Skeletal muscle cell (primary cell): ENCODE measurements around the gene KRTAP5-11.
"Not testable (repeated sequence)": the region's sequence is repeated elsewhere in the genome, so short reads cannot be mapped to it uniquely, and the experiment has no call there.

ENCODE experiments used
- DNase-seq: peaks from one replicate; pipeline ENCODE4 v3.0.0-alpha.2; 2010; ENCODE audit warnings: low read depth
- H3K4me3 ChIP-seq: 2 replicates; pipeline ENCODE4 v1.5.1; 2011; ENCODE audit warnings: low read depth, mild to moderate bottlenecking, control low read depth, low read length, moderate library complexity

The KRTAP5-11 gene, protein sequence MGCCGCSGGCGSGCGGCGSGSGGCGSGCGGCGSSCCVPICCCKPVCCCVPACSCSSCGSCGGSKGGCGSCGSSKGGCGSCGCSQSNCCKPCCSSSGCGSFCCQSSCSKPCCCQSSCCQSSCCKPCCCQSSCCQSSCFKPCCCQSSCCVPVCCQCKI

DNA sequence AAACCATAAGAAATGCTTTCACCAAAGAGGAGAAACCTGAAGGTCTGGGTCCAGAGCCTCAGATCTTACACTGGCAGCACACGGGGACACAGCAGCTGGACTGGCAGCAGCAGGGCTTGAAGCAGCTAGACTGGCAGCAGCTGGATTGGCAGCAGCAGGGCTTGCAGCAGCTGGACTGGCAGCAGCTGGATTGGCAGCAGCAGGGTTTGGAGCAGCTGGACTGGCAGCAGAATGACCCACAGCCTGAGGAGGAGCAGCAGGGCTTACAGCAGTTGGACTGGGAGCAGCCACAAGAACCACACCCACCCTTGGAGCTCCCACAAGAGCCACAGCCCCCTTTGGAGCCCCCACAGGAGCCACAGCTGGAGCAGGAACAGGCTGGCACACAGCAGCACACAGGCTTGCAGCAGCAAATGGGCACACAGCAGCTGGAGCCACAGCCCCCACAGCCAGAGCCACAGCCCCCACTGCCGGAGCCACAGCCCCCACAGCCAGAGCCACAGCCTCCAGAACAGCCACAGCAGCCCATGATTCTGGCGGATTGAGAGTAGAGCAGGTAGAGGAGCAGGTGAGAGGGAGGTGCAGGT, at the start of gene KRTAP5-11:
TSS of gene KRTAP5-11 (minus strand) at position 567 of the 587 bp plus-strand sequence. CDS start at position 529, 38 bp downstream.
- DNase-seq, result no peak
- H3K4me3 ChIP-seq, result no peak within 1 kb of the TSS

DNA sequence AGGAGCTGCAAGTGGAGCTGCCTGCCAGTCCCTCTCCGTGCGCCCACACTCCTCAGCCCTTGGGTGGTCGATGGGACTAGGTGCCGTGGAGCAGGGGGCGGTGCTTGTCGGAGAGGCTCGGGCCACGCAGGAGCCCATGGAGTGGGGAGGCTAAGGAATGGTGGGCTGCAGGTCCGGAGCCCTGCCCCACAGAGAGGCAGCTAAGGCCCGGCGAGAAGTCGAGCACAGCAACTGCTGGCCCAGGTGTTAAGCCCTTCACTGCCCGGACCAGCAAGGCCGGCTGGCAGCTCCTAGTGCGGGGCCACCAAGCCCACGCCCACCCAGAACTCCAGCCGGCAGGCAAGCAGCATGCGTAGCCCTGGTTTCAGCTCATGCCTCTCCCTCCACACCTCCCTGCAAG, 48.9 kb upstream of the KRTAP5-11 start:
- not testable (repeated sequence) for H3K4me3 ChIP-seq, DNase-seq

DNA sequence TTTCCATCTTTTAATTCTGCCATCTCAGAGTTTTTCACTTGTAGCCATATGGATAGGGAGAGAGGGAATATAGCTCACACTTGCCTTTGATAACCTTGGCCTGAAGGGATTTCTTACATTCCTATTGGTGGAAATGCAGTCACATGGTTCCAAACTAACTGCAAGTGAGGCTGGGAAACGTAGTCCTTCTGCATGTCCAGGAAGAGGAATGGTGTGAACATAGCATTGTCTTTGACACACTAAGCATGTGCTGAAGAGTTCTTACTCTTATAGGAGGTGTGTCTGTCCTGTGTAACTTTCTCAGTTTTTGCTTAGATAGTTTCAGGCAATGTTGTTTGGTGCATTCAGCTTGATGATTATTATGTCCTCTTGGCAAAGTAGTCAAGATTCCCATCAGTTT, 47.4 kb upstream of the KRTAP5-11 start:
- H3K4me3 ChIP-seq, DNase-seq: not testable (repeated sequence)

DNA sequence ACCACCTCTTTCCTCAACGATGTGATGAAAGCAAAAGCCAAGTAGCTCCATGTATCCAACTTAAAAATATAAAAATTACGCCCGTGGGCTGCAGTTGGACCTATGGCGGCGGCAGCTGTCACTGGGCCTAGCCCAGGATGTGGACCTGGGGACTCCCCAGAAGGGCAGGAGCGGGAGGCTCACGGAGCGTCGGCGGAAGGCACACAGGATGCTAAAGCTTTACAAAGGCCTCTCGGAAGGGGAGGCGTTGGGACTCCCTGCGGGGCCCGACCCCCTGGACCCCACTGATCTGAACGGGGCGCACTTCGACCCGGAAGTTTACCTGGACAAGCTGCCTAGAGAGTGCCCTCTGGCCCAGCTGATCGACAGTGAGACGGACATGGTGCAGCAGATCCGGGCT, 46.3 kb upstream of the KRTAP5-11 start:
- DNase-seq, result not testable (repeated sequence)

DNA sequence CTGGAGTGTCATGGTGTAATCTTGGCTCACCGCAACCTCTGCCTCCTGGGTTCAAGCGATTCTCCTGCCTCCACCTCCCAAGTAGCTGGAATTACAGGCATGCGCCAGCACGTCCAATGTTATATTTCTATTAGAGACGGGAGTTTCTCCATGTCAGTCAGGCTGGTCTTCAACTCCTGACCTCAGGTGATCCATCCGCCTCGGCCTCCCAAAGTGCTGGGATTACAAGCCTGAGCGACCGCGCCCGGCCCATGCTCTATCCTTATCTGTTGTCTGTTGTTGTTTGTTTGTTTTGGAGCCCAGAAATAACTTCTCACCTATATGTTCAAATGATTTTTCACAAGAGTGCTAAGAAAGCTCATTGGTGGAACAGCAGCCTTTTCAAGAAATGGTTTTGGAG, 40.6 kb upstream of the KRTAP5-11 start:
- not testable (repeated sequence) for DNase-seq, H3K4me3 ChIP-seq

More for the DNA sequence above, 46.3 kb upstream of the KRTAP5-11 start:
- H3K4me3 ChIP-seq, result not testable (repeated sequence)

DNA sequence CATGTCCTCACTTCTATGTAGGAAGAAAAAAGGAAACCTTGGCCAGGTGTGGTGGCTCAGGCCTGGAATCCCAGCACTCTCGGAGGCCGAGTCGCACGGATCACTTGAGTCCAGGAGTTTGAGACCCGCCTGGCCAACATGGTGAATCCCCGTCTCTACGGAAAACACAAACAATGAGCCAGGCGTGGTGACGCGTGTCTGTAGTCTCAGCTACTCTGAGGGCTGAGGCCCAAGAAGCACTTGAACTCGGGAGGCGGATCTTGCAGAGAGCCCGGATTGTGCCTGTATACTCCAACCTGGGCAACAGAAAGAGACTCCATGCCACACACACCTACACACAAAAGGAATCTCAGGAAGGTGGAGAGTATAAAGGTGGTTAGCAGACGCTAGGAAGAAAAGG, 39.9 kb upstream of the KRTAP5-11 start:
- not testable (repeated sequence) for DNase-seq, H3K4me3 ChIP-seq

DNA sequence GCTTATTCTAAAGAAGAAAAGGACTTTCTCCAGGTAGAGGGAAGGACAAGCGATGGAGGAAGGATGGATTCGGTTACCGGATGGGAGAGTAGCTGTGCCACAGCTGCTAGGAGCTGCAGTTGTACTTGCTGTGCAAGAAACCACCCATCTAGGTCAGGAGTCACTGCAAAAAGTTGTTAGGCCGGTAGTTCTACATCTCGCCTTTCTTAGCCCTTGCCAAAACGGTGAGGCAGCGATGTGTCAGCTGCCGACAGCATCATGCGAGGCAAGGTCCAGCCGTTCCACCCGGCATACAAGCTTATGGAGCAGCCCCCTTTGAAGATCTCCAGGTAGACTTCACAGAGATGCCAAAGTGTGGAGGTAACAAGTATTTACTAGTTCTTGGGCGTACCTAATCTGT, 32.3 kb upstream of the KRTAP5-11 start:
- not testable (repeated sequence) for H3K4me3 ChIP-seq, DNase-seq

DNA sequence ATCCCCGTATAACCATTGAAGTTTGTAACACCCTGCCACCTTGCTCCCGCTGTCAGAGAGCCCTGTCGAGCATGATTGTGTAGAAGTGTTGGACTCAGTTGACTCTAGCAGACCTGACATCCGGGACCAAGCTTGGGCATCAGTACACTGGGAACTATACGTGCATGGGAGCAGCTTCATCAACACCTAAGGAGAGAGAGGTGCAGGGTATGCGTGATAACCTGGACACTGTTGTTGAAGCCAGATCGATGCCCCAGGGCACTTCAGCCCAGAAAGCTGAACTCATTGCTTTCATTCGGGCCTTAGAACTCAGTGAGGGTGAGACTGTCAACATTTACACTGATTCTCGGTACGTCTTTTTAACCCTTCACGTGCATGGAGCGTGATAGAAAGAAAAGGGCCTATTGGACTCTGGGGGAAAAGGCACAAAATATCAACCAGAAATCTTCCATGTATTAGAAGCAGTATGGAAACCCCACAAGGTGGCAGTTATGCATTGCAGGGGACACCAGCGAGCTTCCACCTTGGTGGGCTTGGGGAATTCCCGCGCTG, 31.8 kb upstream of the KRTAP5-11 start:
- H3K4me3 ChIP-seq, DNase-seq: not testable (repeated sequence)

DNA sequence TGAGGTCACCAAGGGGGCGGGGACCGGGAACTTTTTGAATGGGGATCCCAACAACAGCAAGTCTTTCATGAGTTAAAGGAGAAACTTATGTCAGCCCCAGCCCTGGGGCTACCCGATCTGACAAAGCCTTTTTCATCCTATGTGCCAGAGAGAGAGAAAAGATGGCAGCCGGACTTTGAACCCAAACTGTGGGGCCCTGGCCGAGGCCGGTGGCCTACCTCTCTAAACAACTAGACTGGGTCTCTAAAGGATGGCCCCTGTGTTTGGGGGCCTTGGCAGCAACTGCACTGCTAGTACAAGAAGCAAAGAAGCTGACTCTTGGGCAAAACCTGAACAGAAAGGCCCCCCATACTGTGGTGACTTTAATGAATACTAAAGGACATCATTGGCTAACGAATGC, 31.3 kb upstream of the KRTAP5-11 start:
- H3K4me3 ChIP-seq, DNase-seq: not testable (repeated sequence)

DNA sequence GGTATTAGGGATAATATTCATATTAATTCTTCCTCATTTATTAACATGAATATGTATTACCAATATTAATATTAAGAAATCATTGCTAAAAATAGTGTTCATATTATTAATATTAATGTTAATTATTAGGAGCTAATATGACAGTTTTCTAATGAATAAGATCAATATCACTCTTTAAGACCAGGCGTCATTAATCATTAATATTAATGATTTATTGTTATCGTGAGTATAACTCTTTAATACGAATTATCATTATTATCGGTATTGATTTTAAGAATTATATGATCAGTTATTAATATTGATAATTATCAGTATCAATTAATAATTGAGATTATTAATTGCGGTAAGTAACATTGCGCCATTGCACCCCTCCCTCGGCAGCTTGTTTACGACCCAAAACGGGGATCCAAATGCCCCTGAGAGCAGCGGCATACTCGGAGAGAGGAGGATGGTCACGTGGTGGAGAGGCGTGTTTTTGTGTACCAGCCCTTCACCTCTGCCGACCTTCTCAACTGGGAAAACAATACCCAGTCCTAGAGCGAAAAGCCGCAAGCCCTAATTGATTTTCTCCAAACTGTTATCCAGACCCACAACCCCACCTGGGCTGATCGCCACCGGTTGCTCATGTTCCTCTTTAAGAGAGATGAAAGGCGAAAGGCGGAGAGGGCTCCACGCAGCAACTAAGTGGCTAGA, 28.7 kb upstream of the KRTAP5-11 start:
- DNase-seq, H3K4me3 ChIP-seq: not testable (repeated sequence)

DNA sequence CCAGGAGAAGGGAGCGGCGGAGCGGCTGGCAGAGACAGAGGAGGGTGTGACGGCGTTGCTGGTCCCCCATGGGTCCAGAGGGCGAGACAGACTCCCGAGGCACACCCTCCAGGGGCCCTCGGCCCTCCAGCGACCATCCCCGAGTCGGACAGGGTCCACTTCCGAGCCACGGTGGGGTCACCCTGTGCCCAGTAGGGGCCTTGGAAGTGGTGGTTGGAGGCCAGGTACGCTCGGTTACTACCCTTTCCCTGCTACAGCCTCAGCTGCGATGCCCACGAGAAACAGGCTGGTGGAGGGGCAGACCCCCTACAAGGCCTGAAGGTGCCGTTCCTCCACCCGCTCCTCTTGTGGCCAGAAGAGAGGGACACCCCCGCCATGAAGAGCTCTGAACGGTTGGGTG, 25.6 kb upstream of the KRTAP5-11 start:
- DNase-seq, H3K4me3 ChIP-seq: not testable (repeated sequence)

DNA sequence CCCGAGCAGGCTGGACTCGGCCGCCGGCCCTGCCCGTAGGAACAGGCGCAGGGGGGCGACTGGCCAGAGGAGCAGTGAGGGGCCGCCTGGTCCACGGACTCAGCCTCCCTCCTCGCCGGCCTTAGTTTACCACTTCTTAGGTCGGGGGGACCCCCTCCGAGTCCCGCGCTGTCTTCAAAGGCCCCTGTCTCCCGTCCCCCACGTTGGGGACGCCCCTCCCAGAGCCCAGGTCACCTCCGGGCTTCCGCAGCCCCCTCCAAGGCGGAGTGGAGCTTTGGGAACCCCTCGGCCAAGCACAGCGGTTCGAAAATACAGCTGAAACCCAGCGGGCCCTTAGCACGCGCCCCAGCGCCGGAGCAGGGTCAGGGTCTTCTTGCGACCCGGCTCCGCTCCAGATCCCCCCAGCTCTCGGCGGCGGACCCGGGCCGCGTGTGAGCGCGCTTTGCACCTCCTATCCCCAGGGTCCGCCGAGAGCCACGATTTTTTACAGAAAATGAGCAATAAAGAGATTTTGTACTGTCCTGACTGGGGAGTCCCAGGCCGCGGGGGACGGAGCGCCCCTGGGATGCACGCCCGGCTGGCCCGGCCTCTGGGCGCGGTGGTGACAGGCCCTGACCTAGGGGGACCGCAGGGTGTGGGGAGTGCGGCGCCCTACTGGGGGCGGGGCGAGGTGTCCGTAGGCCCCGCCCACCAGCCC, 25.0 kb upstream of the KRTAP5-11 start:
- not testable (repeated sequence) for DNase-seq, H3K4me3 ChIP-seq

DNA sequence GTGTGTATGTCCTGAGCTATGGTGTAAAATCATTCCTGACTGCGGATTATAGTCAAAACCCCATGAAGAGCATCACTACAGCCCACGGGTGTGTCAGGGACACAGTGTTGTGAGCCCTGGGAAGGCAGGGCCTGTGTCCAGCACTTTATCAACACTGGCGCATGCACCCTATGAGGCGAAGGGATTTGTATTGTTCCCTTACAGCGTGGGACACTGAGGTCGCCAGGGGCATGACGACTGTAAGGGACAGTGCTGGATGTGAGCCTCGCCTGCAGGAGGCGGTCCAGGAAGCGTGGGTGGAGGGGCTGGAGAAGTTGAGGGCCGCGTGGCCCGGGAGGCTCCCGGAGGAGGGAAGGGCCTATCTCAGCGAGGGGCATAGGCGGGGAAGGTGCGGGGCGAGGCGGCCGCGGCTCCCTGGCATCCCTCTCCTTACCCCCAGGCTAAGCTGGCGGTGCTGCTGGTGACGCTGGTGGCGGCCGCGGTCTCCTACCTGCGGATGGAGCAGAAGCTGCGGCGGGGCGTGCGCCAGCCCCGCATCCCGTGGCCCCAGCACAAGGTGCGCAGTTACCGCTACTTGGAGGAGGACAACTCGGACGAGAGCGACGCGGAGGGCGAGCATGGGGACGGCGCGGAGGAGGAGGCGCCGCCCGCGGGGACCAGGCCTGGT, 24.3 kb upstream of the KRTAP5-11 start:
- not testable (repeated sequence) for DNase-seq, H3K4me3 ChIP-seq

DNA sequence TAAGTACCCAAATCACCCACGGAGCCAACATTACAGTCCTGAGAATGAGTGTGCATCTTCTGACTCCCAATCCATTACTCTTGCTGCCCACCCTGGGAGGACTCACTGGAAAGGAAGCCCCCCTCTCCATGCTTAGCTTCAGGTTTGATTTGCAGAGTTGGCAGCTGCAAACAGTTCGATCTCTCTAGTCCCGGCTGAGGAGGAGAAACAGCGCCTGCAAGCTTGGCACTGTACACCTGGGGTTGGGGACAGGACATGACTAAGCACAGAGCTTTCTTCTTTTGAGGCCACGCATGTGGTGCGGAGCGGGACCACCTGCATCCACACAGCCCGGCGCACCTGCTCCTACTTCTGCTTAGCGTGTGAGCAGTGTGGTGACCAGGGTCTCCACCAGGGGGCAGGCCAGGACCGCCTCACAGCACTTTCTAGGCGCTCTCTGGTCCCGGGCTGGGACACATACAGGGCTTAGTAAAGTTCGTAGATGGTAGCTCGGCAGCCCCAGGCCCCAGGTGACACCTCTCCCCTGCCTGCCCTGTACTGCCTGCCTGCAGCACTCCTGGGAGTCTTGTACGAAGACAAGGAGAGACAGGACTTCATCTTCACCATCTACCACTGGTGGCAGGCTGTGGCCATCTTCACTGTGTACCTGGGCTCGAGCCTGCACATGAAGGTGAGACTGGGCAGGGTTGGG, 22.3 kb upstream of the KRTAP5-11 start:
- not testable (repeated sequence) for H3K4me3 ChIP-seq, DNase-seq

DNA sequence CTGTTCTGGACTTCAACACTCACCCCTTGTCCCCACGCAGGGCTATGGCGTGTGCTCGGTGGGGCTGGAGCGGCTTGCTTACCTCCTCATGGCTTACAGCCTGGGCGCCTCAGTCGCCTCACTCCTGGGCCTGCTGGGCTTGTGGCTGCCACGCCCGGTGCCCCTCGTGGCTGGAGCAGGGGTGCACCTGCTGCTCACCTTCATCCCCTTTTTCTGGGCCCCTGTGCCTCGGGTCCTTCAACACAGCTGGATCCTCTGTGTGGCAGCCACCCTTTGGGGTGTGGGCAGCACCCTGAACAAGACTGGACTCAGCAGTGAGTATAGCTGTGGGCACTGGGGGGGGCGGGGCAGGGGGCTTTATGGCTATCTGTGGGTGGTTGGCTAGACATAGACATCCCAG, 20.5 kb upstream of the KRTAP5-11 start:
- DNase-seq, H3K4me3 ChIP-seq: not testable (repeated sequence)

DNA sequence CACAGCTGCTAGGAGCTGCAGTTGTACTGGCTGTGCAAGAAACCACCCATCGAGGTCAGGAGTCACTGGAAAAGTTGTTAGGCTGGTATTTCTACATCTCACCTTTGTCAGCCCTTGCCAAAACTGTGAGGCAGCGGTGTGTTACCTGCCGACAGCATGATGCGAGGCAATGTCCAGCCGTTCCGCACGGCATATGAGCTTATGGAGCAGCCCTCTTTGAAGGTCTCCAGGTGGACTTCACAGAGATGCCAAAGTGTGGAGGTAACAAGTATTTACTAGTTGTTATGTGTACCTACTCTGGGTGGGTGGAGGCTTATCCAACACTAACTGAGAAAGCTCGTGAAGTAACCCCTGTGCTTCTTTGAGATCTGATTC, 6.9 kb upstream of the KRTAP5-11 start:
- H3K4me3 ChIP-seq, DNase-seq: not testable (repeated sequence)

DNA sequence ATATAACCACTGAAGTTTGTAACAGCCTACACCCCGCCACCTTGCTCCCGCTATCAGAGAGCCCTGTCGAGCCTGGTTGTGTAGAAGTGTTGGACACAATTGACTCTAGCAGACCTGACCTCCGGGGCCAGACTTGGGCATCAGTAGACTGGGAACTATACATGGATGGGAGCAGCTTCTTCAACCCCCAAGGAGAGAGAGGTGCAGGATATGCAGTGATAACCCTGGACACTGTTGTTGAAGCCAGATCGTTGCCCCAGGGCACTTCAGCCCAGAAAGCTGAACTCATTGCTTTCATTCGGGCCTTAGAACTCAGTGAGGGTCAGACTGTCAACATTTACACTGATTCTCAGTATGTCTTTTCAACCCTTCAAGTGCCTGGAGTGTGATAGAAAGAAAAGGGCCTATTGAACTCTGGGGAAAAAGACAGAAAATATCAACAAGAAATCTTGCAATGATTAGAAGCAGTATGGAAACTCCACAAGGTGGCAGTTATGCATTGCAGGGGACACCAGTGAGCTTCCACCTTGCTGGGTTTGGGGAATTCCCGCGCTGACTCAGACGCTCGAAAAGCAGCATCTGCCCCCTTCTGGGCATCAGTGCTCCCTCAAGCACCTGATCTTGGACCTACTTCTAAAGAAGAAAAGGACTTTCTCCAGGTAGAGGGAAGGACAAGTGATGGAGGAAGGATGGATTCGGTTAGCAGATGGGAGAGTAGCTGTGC, 6.3 kb upstream of the KRTAP5-11 start:
- DNase-seq, H3K4me3 ChIP-seq: not testable (repeated sequence)

DNA sequence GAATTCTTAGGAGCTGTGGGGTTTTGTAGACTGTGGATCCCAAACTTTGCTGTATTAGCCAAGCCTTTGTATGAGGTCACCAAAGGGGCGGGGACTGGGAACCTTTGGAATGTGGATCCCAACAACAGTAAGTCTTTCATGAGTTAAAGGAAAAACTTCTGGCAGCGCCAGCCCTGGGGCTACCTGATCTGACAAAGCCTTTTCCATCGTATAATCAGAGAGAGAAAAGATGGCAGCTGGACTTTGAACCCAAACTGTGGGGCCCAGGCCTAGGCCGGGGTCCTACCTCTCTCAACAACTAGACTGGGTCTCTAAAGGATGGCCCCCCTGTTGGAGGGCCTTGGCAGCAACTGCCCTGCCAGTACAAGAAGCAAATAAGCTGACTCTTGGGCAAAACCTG, 5.6 kb upstream of the KRTAP5-11 start:
- not testable (repeated sequence) for H3K4me3 ChIP-seq, DNase-seq
